ENCODE results near the gene TLCD5. TPM values are rescaled to one million over a fixed set of nuclear protein-coding genes. Genes with fewer than 3 reads are reported as not detected.

Gene TLCD5
- total RNA-seq, 4 donors from 2014 or later: 0.51 to 17.1 (median 6.4) TPM

DNA sequence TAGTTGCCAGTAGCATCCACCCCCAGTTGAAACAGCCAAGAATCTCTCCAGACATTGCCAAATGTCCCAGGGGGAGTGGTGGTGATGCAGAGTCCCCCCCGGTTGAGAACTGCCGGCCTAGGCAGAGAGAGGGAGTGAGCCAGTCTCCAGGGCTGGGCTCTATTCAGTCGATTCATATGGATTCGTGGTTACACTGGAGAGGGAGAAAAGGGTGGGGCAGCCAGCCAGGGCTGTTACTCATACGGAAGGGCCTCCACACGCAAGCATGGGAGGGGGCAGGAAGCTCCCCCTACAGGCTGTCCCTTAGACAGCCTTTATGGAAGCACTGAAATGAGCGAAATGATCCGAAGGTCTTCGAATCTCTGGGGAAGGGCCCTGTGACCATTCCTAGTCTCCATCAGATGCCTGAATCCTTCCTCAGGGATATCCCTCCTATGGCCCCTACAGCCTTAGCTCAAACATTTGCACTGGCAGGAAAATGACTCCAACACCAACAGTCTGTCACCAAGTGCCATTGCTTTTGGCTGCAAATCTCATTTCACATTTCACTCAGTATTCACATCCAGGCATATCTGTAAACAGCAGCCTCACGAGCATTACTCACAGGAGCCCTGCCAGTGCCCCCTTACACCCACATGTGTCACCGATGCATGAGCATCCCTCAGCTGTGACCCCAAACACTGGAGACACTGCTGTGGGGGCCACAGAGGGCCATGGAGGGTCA lies 18.4 kb upstream of the TLCD5 start:
- no peak overlapping the region for H3K4me3 ChIP-seq
- H3K27me3 ChIP-seq: no peaks in the 10 kb centered on the region
- DNase-seq: no peak
- no peaks in the 10 kb centered on the region for H3K36me3 ChIP-seq
- H3K9me3 ChIP-seq: no peaks in the 10 kb centered on the region
- no peaks in the 10 kb centered on the region for H3K4me1 ChIP-seq
- TF ChIP-seq, protein P1, sequence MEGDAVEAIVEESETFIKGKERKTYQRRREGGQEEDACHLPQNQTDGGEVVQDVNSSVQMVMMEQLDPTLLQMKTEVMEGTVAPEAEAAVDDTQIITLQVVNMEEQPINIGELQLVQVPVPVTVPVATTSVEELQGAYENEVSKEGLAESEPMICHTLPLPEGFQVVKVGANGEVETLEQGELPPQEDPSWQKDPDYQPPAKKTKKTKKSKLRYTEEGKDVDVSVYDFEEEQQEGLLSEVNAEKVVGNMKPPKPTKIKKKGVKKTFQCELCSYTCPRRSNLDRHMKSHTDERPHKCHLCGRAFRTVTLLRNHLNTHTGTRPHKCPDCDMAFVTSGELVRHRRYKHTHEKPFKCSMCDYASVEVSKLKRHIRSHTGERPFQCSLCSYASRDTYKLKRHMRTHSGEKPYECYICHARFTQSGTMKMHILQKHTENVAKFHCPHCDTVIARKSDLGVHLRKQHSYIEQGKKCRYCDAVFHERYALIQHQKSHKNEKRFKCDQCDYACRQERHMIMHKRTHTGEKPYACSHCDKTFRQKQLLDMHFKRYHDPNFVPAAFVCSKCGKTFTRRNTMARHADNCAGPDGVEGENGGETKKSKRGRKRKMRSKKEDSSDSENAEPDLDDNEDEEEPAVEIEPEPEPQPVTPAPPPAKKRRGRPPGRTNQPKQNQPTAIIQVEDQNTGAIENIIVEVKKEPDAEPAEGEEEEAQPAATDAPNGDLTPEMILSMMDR (IDR thresholded peaks at IDR 0.05): no peak
- no peak for TF ChIP-seq POLR2A (IDR thresholded peaks at IDR 0.05)
- intact Hi-C loops (cut with DNase I; ENCODE audit: low total_unique reads): no loop called here
- no peak overlapping the region for H3K27ac ChIP-seq

DNA sequence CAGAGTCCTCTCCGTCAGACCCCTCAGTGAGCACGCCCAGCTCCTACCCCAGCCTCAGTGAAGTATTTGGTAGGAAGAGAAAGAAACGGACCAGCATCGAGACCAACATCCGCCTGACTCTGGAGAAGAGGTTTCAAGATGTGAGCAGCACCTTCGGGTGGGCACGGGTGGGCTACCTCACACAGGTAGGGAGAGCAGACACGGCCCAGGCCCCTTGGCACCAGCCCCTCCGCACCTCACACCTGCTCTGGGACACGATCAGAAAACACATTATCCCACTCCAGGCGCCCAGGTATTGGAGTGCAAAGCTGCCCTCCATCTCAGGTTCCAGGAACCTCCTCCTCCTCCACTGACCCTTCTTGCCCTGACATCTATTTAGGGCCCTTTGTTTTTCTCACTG lies 17.6 kb upstream of the TLCD5 start:
- Histone ChIP-seq H3K9me3 (no peaks in the 10 kb centered on the region), H3K4me1 (no peaks in the 10 kb centered on the region), H3K4me3 (no peak overlapping the region), H3K36me3 (no peaks in the 10 kb centered on the region), H3K27me3 (no peaks in the 10 kb centered on the region), H3K27ac (no peak overlapping the region)
- no peak for DNase-seq
- intact Hi-C loops (cut with DNase I; ENCODE audit: low total_unique reads): no loop called here
- no peak for TF ChIP-seq POLR2A (IDR thresholded peaks at IDR 0.05)
- TF ChIP-seq, protein P1 (IDR thresholded peaks at IDR 0.05): no peak

DNA sequence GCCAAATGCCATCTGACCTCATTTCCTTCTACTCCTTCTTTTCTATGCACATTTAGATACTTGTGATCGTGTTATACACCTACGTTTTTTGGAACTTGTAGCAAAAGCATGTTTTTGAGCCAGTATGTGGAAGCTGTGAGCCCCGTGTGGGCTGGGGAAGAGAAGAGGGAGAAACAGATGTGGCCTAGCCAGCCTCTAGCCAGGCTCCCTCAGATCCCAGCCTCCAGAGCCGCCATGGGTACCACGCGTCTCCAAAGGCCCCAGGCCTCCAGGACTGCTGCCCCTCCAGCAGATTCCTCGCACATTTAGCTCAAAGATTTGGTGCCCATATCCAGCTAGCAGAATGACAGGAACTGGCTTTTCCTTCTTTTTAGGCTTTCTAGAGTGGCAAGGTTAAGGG lies 17.0 kb upstream of the TLCD5 start:
- Histone ChIP-seq H3K9me3 (no peaks in the 10 kb centered on the region), H3K4me3 (no peak overlapping the region), H3K27me3 (no peaks in the 10 kb centered on the region), H3K4me1 (no peaks in the 10 kb centered on the region), H3K36me3 (no peaks in the 10 kb centered on the region), H3K27ac (no peak overlapping the region)
- intact Hi-C loops (cut with DNase I; ENCODE audit: low total_unique reads): no loop called here
- DNase-seq: no peak
- no peak for TF ChIP-seq POLR2A (IDR thresholded peaks at IDR 0.05)

DNA sequence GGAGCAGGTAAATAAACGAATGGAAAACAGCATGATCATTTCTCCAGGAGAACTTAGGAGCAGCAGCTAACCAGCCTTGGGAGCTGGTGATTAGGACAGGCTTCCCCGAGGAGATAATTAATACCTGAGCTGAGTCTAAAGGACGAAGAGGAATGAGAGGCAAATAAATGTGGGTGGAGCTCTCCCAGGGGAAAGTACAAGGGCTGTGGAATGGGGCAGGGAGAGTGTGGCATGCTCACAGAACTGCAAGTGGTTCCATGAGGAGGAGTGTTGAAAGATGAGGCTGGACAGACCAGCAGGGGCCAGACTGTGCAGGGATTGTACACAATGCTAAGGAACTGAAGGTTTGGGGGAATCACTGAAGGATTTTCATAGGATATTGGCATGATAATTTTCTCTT lies 14.2 kb upstream of the TLCD5 start:
- Histone ChIP-seq H3K36me3 (no peaks in the 10 kb centered on the region), H3K27me3 (no peaks in the 10 kb centered on the region), H3K27ac (no peak overlapping the region), H3K9me3 (no peaks in the 10 kb centered on the region), H3K4me1 (no peaks in the 10 kb centered on the region), H3K4me3 (no peak overlapping the region)
- no peak for DNase-seq
- intact Hi-C loops (cut with DNase I; ENCODE audit: low total_unique reads): no loop called here
- TF ChIP-seq POLR2A (IDR thresholded peaks at IDR 0.05): no peak
- TF ChIP-seq, protein P1 (IDR thresholded peaks at IDR 0.05): no peak

DNA sequence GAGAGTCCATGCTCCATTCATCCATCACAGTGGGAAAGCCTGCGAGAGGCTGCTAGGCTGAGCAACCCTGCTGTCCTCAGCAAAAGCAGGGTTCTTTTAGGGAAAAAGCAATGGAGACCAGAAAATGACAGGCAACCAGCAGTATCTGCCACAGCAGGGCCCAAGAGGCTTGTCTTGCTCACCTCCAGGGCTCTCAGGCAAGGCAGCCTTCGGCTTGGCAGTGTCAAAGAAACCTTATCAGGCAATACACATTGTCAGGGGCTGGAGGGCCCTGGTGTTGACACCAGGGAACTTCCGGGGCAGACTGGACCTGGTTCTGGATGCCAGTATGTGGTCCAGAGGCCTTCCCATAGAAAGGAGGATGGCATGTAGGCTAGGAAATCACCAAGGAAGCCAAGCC lies 10.2 kb upstream of the TLCD5 start:
- Histone ChIP-seq H3K4me1 (peaks cover 0 to 4% of the 10 kb centered on the region in 2 donors), H3K27ac (no peak overlapping the region), H3K36me3 (no peaks in the 10 kb centered on the region), H3K9me3 (no peaks in the 10 kb centered on the region), H3K4me3 (no peak overlapping the region), H3K27me3 (no peaks in the 10 kb centered on the region)
- no peak for DNase-seq
- intact Hi-C loops (cut with DNase I; ENCODE audit: low total_unique reads): no loop called here
- no peak for TF ChIP-seq POLR2A (IDR thresholded peaks at IDR 0.05)
- TF ChIP-seq, protein P1 (IDR thresholded peaks at IDR 0.05): no peak

Measured in uterus (tissue), 4 donors.